NOMO-1 (cell line): ENCODE results near the gene NCOA6.
"Not testable (repeated sequence)": the region's sequence is repeated elsewhere in the genome, so short reads cannot be mapped to it uniquely, and the experiment has no call there.

ENCODE experiments used
- DNase-seq, 2 experiments: peaks; one replicate each; lab custom pipeline; 2025; ENCODE audit not compliant: unreplicated experiment in 2 of 2; lab: John Stamatoyannopoulos, UW

Gene NCOA6

GRCh38 chr20:34831936-34832335, 6.5 kb upstream of the NCOA6 start:
- peak; percentile 11 to 65 for DNase-seq

- no peak for DNase-seq
These were observed 3.7 kb upstream of the NCOA6 start for GRCh38 chr20:34829191-34829590.

GRCh38 chr20:34824806-34825529, 483 bp downstream of the NCOA6 start:
- peak; percentile 13 to 15 for DNase-seq

- peak; percentile 68 to 72 for DNase-seq
These were observed 1.0 kb downstream of the NCOA6 start for GRCh38 chr20:34824452-34824805.

- no peak for DNase-seq
These were observed 1.4 kb downstream of the NCOA6 start for GRCh38 chr20:34824026-34824425.

- DNase-seq, result no peak
These were observed 4.5 kb downstream of the NCOA6 start for GRCh38 chr20:34820805-34821578.

- no peak for DNase-seq
These were observed 7.7 kb downstream of the NCOA6 start for GRCh38 chr20:34817801-34818200.

- DNase-seq, result no peak
These were observed 8.4 kb downstream of the NCOA6 start for GRCh38 chr20:34817072-34817471.

- no peak for DNase-seq
These were observed 9.8 kb downstream of the NCOA6 start for GRCh38 chr20:34815636-34816035.

GRCh38 chr20:34808583-34808982, 16.9 kb downstream of the NCOA6 start:
- no peak for DNase-seq

- DNase-seq, result not testable (repeated sequence)
These were observed 17.4 kb downstream of the NCOA6 start for GRCh38 chr20:34807944-34808465.

- DNase-seq, result no peak
These were observed 19.2 kb downstream of the NCOA6 start for GRCh38 chr20:34806255-34806654.

- DNase-seq, result no peak
These were observed 26.6 kb downstream of the NCOA6 start for GRCh38 chr20:34798871-34799270.

- no peak for DNase-seq
These were observed 27.1 kb downstream of the NCOA6 start for GRCh38 chr20:34798328-34798727.

GRCh38 chr20:34797012-34797995, 28.1 kb downstream of the NCOA6 start:
- no peak for DNase-seq

GRCh38 chr20:34794006-34794585, 31.4 kb downstream of the NCOA6 start:
- DNase-seq, result no peak

GRCh38 chr20:34792687-34793363, 32.6 kb downstream of the NCOA6 start:
- no peak for DNase-seq

GRCh38 chr20:34791289-34792020, 34.0 kb downstream of the NCOA6 start:
- DNase-seq, result peak in 1 of 2 experiments; percentile 21

- no peak for DNase-seq
These were observed 44.2 kb downstream of the NCOA6 start for GRCh38 chr20:34781220-34781619.
